ENCODE measurements around the gene EXOC4.
"Not testable (repeated sequence)": the region's sequence is repeated elsewhere in the genome, so short reads cannot be mapped to it uniquely, and the experiment has no call there.

Gene EXOC4

GRCh38 chr7:133584956-133585668 is 332.2 kb downstream of the EXOC4 start:
- DNase-seq = no peak

- no peak for DNase-seq
Observed at GRCh38 chr7:133586253-133586652, 333.4 kb downstream of the EXOC4 start.

DNA sequence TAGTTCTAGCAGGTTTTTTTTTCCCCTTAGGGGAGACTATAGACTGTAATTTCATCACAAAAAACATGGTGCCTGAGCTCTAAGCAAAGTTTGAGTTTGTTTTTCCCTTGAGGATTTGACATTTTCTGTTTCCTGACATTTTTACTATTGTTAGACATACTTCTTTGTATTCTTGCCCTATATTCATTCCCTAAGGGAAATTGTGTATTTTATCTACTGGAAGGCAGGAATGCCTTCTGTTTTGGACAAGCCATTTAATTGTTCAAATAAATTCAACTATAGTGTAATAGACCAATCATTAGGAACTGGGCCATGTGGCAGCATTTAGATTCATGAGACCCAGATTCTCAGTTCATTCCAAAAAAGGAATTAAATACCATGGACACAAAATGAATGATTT is 335.0 kb downstream of the EXOC4 start:
- no peak for DNase-seq

GRCh38 chr7:133590795-133591194 is 337.9 kb downstream of the EXOC4 start:
- no peak for DNase-seq

DNA sequence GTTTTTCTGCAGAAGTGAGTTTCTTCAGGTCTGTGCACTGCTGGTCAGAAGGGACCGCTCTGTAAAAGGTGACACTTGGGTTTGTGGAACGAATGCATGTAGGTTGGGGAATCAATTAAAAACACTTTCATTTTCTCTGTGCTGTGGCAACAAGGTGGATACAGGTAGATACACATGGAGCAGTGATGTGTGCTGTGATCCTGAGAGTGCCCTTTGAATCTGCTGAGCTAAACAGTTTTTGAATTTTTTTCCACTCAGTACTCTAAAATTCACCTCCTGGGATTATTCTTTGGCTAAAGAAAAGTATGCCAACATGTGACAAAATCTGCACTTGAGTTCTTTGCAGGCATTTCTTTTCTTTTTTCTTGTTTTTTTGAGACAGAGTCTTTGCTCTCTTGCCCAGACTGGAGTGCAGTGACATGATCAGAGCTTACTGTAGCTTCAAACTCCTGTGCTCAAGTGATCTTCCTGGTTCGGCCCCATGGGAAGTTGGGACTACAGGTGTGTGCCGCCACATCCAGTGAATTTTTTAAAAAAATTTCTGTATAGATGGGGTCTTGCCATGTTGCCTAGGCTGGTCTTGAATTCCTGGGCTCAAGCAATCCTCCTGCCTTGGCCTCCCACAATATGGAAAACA is 338.9 kb downstream of the EXOC4 start:
- no peak for DNase-seq

- DNase-seq = no peak
Observed at GRCh38 chr7:133593561-133593960, 340.7 kb downstream of the EXOC4 start.

DNA sequence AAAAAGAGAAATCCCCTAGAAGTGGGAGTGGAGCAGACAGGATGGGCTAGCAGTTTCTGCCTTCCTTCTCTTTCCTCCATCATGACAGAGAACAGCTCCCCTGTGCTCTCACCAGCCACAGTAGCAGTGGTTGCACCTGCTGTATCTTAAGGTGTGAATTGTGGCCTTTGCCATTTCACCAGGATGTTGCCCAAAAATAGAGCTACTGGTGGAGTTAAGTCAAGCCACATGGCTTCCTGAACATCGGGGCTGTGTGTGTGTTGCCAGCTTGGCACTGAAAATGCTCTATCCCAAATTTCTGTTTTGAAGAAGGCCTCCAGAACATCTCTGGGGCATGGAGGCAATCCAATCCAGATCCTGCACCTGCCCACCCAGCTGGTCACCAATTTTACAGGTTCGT is 348.7 kb downstream of the EXOC4 start:
- no peak for DNase-seq

DNA sequence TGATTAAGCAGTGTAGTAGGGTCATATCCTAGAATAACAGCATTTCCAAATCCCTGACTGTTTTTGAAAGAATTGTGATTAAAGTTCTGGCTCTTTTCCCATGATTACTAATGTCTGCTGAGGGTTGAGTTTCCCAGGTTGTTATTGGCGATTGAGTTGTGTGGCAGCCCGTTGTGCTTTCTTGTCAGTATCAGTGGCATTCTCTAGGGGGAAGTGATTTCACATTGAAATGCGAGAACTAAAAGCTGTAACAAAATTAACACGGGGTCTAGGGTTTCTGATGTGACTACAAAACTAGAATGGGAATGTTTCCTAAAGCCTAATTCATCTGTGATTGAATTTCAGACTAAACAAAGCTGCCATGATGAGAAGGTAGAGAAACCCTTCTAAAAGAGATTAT is 349.4 kb downstream of the EXOC4 start:
- peak; percentile 52 for DNase-seq

DNA sequence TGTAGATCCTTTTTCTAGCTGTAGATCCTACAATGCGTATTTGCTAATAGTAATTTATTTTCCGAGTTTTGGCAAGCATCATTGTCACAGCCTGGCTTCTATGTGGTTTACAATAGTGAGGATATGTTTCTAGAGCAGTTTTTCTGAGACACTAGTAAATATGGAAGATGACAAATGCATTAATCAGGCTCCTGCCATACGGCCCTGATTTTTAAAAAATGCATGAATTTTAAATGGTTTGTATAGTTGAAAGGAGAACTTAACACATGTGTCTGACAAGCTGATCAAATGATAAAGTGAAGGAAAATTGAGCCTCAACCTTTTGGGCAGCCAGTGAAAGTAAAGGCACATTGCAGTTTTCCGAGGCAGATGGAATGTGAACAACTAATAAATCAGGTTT is 354.1 kb downstream of the EXOC4 start:
- no peak for DNase-seq

DNA sequence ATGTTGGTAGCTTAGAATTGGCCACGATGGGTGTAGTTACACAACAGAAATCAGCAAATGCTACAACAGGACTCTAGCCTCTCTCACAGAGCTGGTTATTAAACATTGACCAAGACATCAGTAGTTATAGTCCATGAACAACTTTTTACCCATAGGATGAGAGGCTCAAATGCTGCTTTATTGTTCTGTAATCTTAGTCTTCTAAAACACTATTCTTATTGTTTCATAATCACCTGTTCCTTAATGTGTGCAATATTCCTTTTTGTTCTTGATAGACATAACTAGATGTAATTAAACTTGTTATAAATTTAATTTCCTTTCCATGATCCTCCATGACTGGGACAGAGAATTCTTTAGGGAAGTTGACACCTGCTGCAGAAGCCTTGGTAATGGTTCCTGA is 356.9 kb downstream of the EXOC4 start:
- DNase-seq = no peak

- no peak for DNase-seq
Observed at GRCh38 chr7:133611955-133612354, 359.1 kb downstream of the EXOC4 start.

- no peak for DNase-seq
Observed at GRCh38 chr7:133613250-133613790, 360.4 kb downstream of the EXOC4 start.

- no peak for DNase-seq
Observed at GRCh38 chr7:133614251-133614650, 361.4 kb downstream of the EXOC4 start.

DNA sequence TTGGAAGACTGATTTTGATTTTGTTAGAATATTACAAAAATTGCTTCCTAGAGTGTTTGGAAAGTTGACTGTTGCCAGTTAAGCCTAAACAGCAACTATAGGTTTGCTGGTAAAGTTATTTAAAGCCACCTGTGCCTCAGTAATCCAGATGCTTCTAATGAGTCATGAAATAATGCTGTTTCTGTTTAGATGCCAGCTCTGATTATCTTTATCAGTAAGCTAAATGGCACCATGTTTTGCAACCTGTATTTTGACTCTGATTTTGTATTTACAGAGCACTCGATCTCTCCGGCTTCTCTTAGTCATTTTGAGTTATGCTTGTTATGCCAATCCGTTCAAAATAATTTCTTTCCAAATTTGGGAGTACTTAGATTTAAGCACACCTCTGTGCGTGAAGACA is 366.1 kb downstream of the EXOC4 start:
- DNase-seq = no peak

- DNase-seq = no peak
Observed at GRCh38 chr7:133619491-133619890, 366.6 kb downstream of the EXOC4 start.

- DNase-seq = no peak
Observed at GRCh38 chr7:133623721-133624120, 370.8 kb downstream of the EXOC4 start.

DNA sequence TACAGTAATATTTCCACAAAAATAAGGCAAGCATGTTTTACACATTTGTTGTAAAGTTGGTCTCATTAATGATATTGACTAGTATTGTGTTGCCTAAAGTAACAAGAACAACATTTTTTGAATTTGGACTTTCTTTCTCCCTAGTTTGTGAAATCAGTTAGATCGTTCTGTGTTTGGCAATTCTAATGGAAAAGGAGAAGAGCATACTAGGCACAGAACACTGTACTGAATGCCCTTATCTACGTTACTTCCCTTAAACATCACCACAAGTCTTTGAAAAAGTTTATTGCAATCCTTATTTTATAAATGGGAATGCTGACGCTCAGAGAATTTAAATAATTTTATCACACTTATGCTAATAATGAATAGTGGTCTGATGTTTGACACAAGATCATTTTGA is 372.2 kb downstream of the EXOC4 start:
- no peak for DNase-seq

DNA sequence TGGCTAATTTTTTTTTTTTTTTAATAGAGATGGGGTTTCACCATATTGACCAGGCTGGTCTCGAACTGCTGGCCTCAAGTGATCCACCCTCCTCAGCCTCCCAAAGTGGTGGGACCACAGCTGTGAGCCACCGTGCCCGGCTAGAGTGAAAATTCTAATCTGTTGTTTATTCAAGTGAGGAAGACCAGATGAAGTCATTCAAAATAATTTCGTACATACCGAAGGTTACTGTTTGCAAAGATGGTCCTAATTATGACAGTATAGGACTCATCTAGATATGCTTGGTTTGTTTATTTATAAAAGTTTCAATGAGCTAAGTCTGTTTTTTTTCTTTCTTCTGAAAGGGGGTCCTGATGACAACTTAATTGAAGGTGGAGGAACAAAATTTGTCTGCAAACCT is 376.8 kb downstream of the EXOC4 start:
- DNase-seq = no peak

- DNase-seq = no peak
Observed at GRCh38 chr7:133633055-133633454, 380.2 kb downstream of the EXOC4 start.

DNA sequence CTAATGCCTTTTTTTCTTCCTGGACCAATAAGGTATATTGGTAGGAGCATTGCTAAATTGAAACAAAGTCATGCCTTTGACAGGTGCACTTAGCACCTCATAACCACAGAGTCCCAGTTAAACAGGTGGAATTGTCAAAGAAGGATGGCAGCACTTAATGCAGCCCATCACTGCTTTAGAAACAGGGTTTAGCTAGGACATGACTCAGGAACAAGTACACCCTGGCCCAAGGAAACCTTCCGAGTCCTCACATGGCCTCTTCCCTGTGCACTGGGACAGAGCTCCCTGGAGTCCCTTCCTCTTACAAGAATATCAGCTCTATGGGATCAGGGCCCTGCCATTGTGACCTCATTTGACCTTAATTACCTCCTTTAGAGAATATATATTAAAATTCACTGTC is 382.7 kb downstream of the EXOC4 start:
- no peak for DNase-seq

DNA sequence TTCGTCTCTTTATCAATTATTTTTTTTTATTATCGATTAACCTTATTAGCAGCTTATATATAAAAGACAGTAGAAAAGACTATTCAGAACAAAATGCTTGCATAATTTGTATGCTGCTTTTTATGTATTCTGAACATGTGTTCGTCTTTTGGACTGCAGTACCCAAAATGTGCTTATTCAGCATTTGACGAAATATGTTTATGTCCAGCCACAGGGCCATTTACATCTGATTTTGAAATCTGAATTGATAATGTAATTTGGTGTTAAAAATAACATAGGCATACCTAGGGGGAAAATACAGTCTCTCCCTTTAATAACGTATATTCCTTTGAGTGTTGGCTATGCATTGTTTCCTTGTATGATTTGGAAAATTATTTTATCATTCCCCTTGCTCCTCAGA is 386.0 kb downstream of the EXOC4 start:
- DNase-seq = no peak

GRCh38 chr7:133641436-133641835 is 388.6 kb downstream of the EXOC4 start:
- DNase-seq = no peak

- DNase-seq = no peak
Observed at GRCh38 chr7:133642907-133643306, 390.0 kb downstream of the EXOC4 start.

GRCh38 chr7:133643652-133644051 is 390.8 kb downstream of the EXOC4 start:
- not testable (repeated sequence) for DNase-seq

Data from kidney glomerular epithelial cell (primary cell).